Spleen (tissue), 11 donors: ENCODE results near the gene UBE4A. TPM values are rescaled to one million over a fixed set of nuclear protein-coding genes. Genes with fewer than 3 reads are reported as not detected.
A peak's percentile ranks its signal among the peaks of the same experiment; 100 is the strongest.

Experiments
- DNase-seq: peaks from one replicate; pipeline ENCODE4 v3.0.0-alpha.2; 2020
- H3K27ac ChIP-seq, 8 donors: fragments of 200-600 bp; sonication (generic) in 7 of 8; 1 replicate in 4 of 8; 2 replicates in 4 of 8; pipeline versions ENCODE4 v1.5.0 to v1.8.0; 2016 to 2021; ENCODE audit warnings: inconsistent platforms in 4 of 8, mild to moderate bottlenecking in 4 of 8, moderate library complexity in 1 of 8
- H3K27me3 ChIP-seq, 7 donors: fragments of 200-600 bp; sonication (generic) in 6 of 7; replicated peaks in 1 of 7; 1 replicate in 4 of 7; 2 replicates in 3 of 7; pipeline versions ENCODE4 v1.5.0 to v1.8.0; 2016 to 2021; ENCODE audit warnings: inconsistent platforms in 3 of 7, mild to moderate bottlenecking in 1 of 7
- H3K36me3 ChIP-seq, 6 donors: fragments of 200-600 bp; sonication (generic) in 5 of 6; 1 replicate in 4 of 6; 2 replicates in 2 of 6; pipeline versions ENCODE4 v1.5.0 to v1.8.0; 2016 to 2021; ENCODE audit warnings: inconsistent platforms in 2 of 6
- H3K4me1 ChIP-seq, 6 donors: fragments of 200-600 bp; sonication (generic) in 5 of 6; 1 replicate in 3 of 6; 2 replicates in 3 of 6; pipeline versions ENCODE4 v1.5.0 to v1.8.0; 2016 to 2021; ENCODE audit warnings: inconsistent platforms in 3 of 6
- H3K4me3 ChIP-seq, 8 donors: fragments of 200-600 bp; sonication (generic) in 7 of 8; 1 replicate in 4 of 8; 2 replicates in 4 of 8; pipeline versions ENCODE4 v1.5.0 to v1.8.0; 2016 to 2021; ENCODE audit warnings: inconsistent platforms in 4 of 8, mild to moderate bottlenecking in 4 of 8, moderate library complexity in 2 of 8
- H3K9me3 ChIP-seq, 8 donors: fragments of 200-600 bp; sonication (generic) in 7 of 8; 1 replicate in 4 of 8; 2 replicates in 4 of 8; pipeline versions ENCODE4 v1.5.0 to v1.8.0; 2016 to 2021; ENCODE audit warnings: inconsistent platforms in 4 of 8
- CTCF ChIP-seq, 11 experiments: fragments of 200-600 bp in 7 of 11; fragments of 450-650 bp in 4 of 11; sonication (generic) in 4 of 11; IDR thresholded peaks in 8 of 11; conservative IDR thresholded peaks in 3 of 11; 1 replicate in 7 of 11; 2 replicates in 4 of 11; pipeline versions ENCODE4 v1.4.0 to v1.8.0; 2016 to 2021; ENCODE audit warnings: antibody characterized with exemption in 11 of 11, inconsistent platforms in 4 of 11, mild to moderate bottlenecking in 1 of 11
- POLR2A ChIP-seq, 3 donors: fragments of 450-650 bp; IDR thresholded peaks; one replicate each; pipeline ENCODE4 v1.5.1; 2017; ENCODE audit warnings: antibody characterized with exemption in 3 of 3, mild to moderate bottlenecking in 1 of 3
- POLR2AphosphoS5 ChIP-seq, 3 donors: sonication (generic); formaldehyde crosslinking; IDR thresholded peaks; one replicate each; pipeline ENCODE4 v1.5.1; 2017; ENCODE audit warnings: antibody characterized with exemption in 3 of 3
- WGBS, 5 donors: extraction: QIAGEN DNeasy Blood & Tissue Kit in 3 of 5; methylation state at CpG; one replicate each; pipeline versions ENCODE4 v1.1.5 to v1.1.7; 2013 to 2018; 5-methylcytosine and 5-hydroxymethylcytosine counted together
- intact Hi-C: fragments of 100-400 bp; cut with DNase I; formaldehyde crosslinking; loops from one replicate; pipeline ENCODE4 v1.15.0; 2023; ENCODE audit warnings: low total_unique reads
- polyA plus RNA-seq, 3 donors: library from polyadenylated mRNA; stranded (reverse); fragments of 200-250 nt; gene quantifications; one replicate each; pipeline ENCODE4 v1.2.1, GENCODE V29; 2013
- total RNA-seq, 7 donors: library from RNA; depleted of rRNA in 3 of 7; stranded (reverse); fragments of >200 nt in 3 of 7; fragmentation: NEBNext Ultra II Directional in 4 of 7; extraction: Animal tissue kit (Norgen Biotek cat#: 25700) in 4 of 7; gene quantifications; one replicate each; pipeline versions ENCODE4 v1.1.0 to v1.2.1, GENCODE V29; 2016 to 2021
- donor health status: healthy with polysubstance abuse.
- donor health status: DM: no; HTN: no; CAD: no; lungs with moderate emphysema.
- donor health status: DM: no; HTN: no; CAD: no.
- donor health status: Bipolar disorder and iron deficiency.
- donor health status: healthy.
- donor health status: DM: no; HTN: no; CAD: no.
- donor health status: DM: yes; HTN: yes; CAD: no.

The UBE4A gene
- total and polyA plus RNA-seq, 10 donors, result 13.0 to 55.6 (median 40.7) TPM

GRCh38 chr11:118439646-118440045 lies 80.2 kb downstream of the UBE4A start:
- no peak for DNase-seq
- Histone ChIP-seq H3K9me3 (no peaks in the 10 kb centered on the region), H3K4me3 (no peak overlapping the region), H3K4me1 (peaks cover 42 to 88% (median 74%) of the 10 kb centered on the region in 6 donors), H3K36me3 (no peaks in the 10 kb centered on the region), H3K27ac (peak overlapping the region in 5 of 8 donors; percentile 37 to 96 (median 95)), H3K27me3 (peaks cover 0 to 3% (median 0%) of the 10 kb centered on the region in 7 donors)
- TF ChIP-seq POLR2AphosphoS5 (IDR thresholded peaks at IDR 0.05), result no peak
- no peak for TF ChIP-seq CTCF (IDR thresholded peaks at IDR 0.05 in 8 of 11, conservative IDR thresholded peaks at IDR 0.05 in 3 of 11)
- TF ChIP-seq POLR2A (IDR thresholded peaks at IDR 0.05), result no peak
- intact Hi-C loops, result no loop called here

- peak overlapping the region in 1 of 8 donors; percentile 13 for H3K4me3 ChIP-seq
- WGBS, 5 donors, result 44 to 63% (median 49%) methylated on average over 3 of the region's 3 CpGs
- no peaks in the 10 kb centered on the region for H3K27me3 ChIP-seq
- TF ChIP-seq POLR2A (IDR thresholded peaks at IDR 0.05) (no peak), CTCF (IDR thresholded peaks at IDR 0.05 in 8 of 11, conservative IDR thresholded peaks at IDR 0.05 in 3 of 11) (no peak), POLR2AphosphoS5 (IDR thresholded peaks at IDR 0.05) (no peak)
- H3K27ac ChIP-seq, result peak overlapping the region in 3 of 8 donors; percentile 16 to 41 (median 20)
- peaks cover 42 to 100% (median 86%) of the 10 kb centered on the region in 6 donors for H3K4me1 ChIP-seq
- H3K36me3 ChIP-seq, result peaks cover 0 to 7% (median 0%) of the 10 kb centered on the region in 6 donors
- intact Hi-C loops, result no loop called here
- H3K9me3 ChIP-seq, result no peaks in the 10 kb centered on the region
- DNase-seq, result no peak
Observed at GRCh38 chr11:118441770-118442275, 82.4 kb downstream of the UBE4A start.

- WGBS, 5 donors, result 55 to 72% (median 63%) methylated on average over 3 of the region's 3 CpGs
- H3K4me1 ChIP-seq, result peaks cover 42 to 100% (median 88%) of the 10 kb centered on the region in 6 donors
- intact Hi-C loops, result no loop called here
Observed at GRCh38 chr11:118442301-118442700, 82.9 kb downstream of the UBE4A start.

More at GRCh38 chr11:118442301-118442700, 82.9 kb downstream of the UBE4A start:
- Histone ChIP-seq H3K4me3 (no peak overlapping the region), H3K36me3 (peaks cover 0 to 9% (median 0%) of the 10 kb centered on the region in 6 donors), H3K27ac (peak overlapping the region in 3 of 8 donors; percentile 16 to 41 (median 20)), H3K9me3 (no peaks in the 10 kb centered on the region), H3K27me3 (no peaks in the 10 kb centered on the region)
- DNase-seq, result no peak
- TF ChIP-seq POLR2A (IDR thresholded peaks at IDR 0.05) (no peak), POLR2AphosphoS5 (IDR thresholded peaks at IDR 0.05) (no peak), CTCF (IDR thresholded peaks at IDR 0.05 in 8 of 11, conservative IDR thresholded peaks at IDR 0.05 in 3 of 11) (no peak)
